Ramos (cell line): Measurements from ENCODE around the gene FOXC2.

Experiments used
- in situ Hi-C: fragments of 300-500 bp; cut with MboI; formaldehyde crosslinking; loops from one replicate; pipeline ENCODE4 v1.14.3; 2022; ENCODE audit warnings: low sequenced_read_pairs; ENCODE audit not compliant: unreplicated experiment

Gene FOXC2

GRCh38 chr16:86531641-86532525, 34.7 kb upstream of the FOXC2 start:
- in situ Hi-C loops: no loop called here

GRCh38 chr16:86532526-86532815, 34.2 kb upstream of the FOXC2 start:
- in situ Hi-C loops: no loop called here

GRCh38 chr16:86533076-86533475, 33.6 kb upstream of the FOXC2 start:
- in situ Hi-C loops: no loop called here

- in situ Hi-C loops: no loop called here
Measured at GRCh38 chr16:86533767-86534351, 32.8 kb upstream of the FOXC2 start.

- in situ Hi-C loops: no loop called here
Measured at GRCh38 chr16:86534779-86535615, 31.6 kb upstream of the FOXC2 start.

GRCh38 chr16:86536621-86537020, 30.0 kb upstream of the FOXC2 start:
- in situ Hi-C loops: no loop called here

GRCh38 chr16:86537486-86537885, 29.1 kb upstream of the FOXC2 start:
- in situ Hi-C loops: no loop called here

- in situ Hi-C loops: no loop called here
Measured at GRCh38 chr16:86538196-86538780, 28.3 kb upstream of the FOXC2 start.

GRCh38 chr16:86540894-86541293, 25.7 kb upstream of the FOXC2 start:
- in situ Hi-C loops: no loop called here

GRCh38 chr16:86541560-86541959, 25.1 kb upstream of the FOXC2 start:
- in situ Hi-C loops: no loop called here

- in situ Hi-C loops: no loop called here
Measured at GRCh38 chr16:86542756-86543750, 23.6 kb upstream of the FOXC2 start.

GRCh38 chr16:86545481-86545880, 21.1 kb upstream of the FOXC2 start:
- in situ Hi-C loops: no loop called here

- in situ Hi-C loops: no loop called here
Measured at GRCh38 chr16:86545954-86546637, 20.5 kb upstream of the FOXC2 start.

- in situ Hi-C loops: no loop called here
Measured at GRCh38 chr16:86546638-86547013, 20.0 kb upstream of the FOXC2 start.

GRCh38 chr16:86547286-86547685, 19.3 kb upstream of the FOXC2 start:
- in situ Hi-C loops: no loop called here

- in situ Hi-C loops: no loop called here
Measured at GRCh38 chr16:86549076-86549892, 17.3 kb upstream of the FOXC2 start.

- in situ Hi-C loops: loop anchor here (25.0 kb wide), 1 partner anchor 737 kb away; no protein-coding TSS in a partner anchor
Measured at GRCh38 chr16:86549893-86550190, 16.8 kb upstream of the FOXC2 start.

GRCh38 chr16:86550281-86550680, 16.3 kb upstream of the FOXC2 start:
- in situ Hi-C loops: loop anchor here (25.0 kb wide), 1 partner anchor 737 kb away; no protein-coding TSS in a partner anchor
